Choroid plexus epithelial cell (primary cell): Measurements from ENCODE around the gene NOXO1.

Experiments
- DNase-seq: peaks from one replicate; pipeline ENCODE4 v3.0.0-alpha.2; 2010; ENCODE audit warnings: low read depth
- H3K4me3 ChIP-seq: 2 replicates; pipeline ENCODE4 v1.5.1; 2011; ENCODE audit warnings: low read depth, mild to moderate bottlenecking, control low read depth, low read length, moderate library complexity
- TF ChIP-seq, protein P1 (sequence below): conservative IDR thresholded peaks from 2 replicates; pipeline ENCODE4 v1.5.1; 2011; ENCODE audit warnings: low read depth, mild to moderate bottlenecking, control low read depth, inconsistent platforms, low read length, moderate library complexity

NOXO1 gene

DNA sequence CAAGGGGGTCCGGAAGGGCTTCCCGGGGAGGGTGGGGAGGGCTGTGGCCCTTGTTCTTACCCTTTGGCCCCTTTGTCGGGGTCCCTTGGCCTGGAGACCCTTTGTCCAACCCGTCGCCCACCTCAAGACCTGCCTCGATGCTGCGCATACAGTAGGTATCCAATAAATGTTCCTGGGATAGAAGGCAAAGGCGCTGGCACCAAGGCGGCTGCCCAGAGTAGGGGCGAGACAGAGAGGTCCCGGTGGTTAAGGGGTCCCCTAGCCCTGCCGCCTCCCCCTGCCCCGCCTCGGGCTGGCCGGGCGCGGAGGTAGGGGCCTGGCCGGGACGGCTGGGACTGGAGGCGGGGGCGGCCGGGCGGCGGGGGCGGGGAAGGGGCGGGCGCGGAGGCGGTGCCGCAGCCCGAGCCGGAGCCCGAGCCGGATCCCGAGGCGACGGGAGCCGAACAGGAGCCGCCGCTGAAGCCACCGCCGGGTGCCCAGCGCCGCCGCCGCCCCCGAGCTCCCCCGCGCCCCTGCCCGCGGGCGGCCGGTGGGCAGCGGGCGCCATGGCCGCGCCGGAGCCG is 45.3 kb upstream of the NOXO1 start, which contains the start of gene NHERF2:
Gene NHERF2, plus strand, starts transcription at position 442 of the 563 bp plus-strand sequence. Its CDS starts 104 bp downstream, at position 546.
- DNase-seq = no peak
- peak within 1 kb of the TSS; percentile 56 for H3K4me3 ChIP-seq
- TF ChIP-seq, protein P1, sequence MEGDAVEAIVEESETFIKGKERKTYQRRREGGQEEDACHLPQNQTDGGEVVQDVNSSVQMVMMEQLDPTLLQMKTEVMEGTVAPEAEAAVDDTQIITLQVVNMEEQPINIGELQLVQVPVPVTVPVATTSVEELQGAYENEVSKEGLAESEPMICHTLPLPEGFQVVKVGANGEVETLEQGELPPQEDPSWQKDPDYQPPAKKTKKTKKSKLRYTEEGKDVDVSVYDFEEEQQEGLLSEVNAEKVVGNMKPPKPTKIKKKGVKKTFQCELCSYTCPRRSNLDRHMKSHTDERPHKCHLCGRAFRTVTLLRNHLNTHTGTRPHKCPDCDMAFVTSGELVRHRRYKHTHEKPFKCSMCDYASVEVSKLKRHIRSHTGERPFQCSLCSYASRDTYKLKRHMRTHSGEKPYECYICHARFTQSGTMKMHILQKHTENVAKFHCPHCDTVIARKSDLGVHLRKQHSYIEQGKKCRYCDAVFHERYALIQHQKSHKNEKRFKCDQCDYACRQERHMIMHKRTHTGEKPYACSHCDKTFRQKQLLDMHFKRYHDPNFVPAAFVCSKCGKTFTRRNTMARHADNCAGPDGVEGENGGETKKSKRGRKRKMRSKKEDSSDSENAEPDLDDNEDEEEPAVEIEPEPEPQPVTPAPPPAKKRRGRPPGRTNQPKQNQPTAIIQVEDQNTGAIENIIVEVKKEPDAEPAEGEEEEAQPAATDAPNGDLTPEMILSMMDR = no peak

DNA sequence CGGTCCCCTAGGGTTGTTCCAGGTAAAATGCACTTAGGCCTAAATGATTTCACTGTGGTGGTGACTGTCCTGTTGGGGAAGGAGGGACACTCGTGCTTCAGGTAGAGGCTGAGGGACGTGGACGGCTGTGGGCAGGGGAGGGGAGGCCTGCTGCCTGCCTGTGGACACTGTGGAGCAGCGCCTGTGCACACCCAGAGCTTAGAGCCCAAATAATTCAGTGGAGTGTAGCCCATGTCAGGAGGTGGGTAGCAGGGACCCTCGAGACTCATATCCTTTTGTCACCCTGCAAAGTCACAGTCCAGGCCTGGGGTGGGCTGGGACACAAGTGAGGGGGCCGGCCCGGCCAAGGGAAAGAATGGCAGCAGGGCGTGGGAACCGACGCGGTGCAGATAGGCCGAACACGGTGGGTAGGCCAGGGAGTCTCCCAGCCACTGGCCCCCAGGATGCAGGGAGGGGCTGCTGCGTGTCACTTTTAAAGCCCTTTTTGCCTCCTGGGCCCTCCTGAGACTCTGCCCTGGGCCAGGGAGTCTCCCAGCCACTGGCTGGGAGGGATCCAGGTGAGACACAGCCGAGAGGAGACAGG is 44.7 kb upstream of the NOXO1 start:
- TF ChIP-seq, protein P1 = no peak
- no peak overlapping the region for H3K4me3 ChIP-seq
- no peak for DNase-seq

DNA sequence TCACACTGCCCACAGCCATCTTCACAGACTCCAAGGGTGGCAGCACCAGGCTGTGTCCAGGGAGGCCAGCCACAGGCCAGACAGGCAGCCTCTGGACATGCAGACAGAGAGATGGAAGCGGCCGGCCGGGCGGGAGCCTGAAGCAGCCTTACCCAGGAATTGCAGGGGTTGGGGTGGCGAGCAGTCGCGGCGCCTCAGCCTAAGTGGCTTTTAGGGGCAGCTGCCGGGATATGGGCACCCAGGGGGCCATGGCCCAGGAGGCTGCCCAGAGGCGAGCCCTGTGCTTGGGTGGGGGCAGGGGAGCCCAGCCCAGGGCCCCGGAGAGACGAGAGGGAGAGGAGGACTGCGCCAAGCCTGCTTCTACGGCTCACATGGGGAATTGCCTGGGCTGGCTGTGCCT is 44.0 kb upstream of the NOXO1 start:
- TF ChIP-seq, protein P1 = no peak
- H3K4me3 ChIP-seq = no peak overlapping the region
- no peak for DNase-seq

DNA sequence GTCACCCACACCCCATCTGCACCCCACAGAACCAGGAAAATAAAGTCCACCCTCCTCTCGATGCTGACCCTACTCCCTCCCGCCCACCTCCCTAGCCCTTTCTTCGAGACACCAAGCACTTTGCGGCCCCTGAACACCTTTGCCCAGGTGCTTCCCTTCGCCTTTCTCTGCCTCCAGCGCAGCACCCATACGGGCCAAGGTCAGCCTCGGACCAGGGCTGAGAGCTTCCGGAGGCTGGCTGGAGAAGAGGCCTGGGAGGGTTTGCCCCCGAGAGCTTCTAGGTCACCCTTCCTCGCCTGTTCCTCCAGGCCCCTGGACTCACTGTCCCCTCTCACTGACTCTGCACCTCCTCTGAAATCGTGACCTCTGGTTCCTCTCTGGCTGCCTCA is 42.8 kb upstream of the NOXO1 start:
- H3K4me3 ChIP-seq = no peak overlapping the region
- TF ChIP-seq, protein P1 = no peak
- no peak for DNase-seq

DNA sequence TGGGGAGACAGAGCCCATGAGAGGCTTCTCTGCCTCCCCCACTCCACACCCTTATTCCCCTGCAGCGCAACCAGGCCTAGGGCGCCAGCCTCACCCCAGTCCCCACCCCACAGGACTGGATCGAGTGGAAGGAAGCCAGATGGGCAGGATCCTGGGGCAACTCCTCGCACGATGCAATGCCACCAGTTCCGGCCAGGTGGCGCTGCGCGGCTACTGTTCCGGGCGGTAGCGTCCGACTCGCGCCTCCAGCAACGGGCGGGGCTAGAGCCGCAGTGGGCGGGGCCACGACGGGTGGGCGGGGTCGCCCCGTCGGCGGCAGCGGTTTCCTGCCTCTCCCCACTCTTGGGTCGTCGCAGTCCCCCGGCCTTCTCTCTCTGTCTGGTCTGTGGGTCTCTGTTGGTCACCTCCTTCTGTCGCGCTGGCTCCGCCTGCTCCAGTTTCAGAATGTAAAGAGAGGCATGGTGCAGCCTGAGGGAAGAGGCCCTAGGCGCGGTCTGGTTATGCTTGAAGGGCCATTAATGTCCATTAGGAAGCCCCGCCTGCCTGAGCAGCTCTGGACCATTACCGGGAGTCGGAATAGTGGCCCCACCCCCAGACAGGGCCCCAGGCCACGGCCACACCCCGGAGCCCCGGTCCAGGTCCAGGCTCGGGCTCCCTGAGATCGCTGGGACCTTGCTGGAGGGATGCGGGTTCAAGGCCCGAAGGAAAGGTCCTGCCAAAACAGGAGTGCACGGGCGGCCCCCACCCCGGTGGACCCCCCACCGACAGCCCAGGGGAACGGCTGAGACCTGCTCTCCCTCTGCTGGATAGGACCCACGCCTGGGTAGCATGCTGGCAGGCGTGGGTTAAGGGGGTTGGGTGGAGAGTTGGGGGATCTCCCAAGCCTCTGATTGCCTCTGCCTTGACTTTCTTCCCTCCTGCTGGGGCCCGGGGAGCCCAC is 42.1 kb upstream of the NOXO1 start:
- TF ChIP-seq, protein P1 = peak; percentile 86
- peak overlapping the region; percentile 57 for H3K4me3 ChIP-seq

DNA sequence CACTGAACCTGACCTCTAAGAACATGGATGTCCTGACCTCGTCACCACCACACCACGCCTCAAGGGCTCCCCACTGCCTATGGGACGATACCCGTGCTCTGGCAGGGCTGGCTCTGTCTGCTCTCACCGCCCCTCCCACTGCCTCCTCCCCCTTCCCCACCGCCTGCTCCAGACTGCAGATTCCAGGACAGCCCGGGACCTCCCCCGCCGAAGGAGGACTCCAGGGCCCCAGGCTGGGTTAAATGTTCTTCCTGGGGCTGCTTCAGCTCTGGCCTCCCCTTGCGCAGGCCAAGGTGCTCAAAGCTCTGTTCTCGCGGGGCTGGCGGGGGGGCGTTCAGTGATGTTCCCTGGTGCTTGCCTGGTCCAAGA is 41.4 kb upstream of the NOXO1 start:
- DNase-seq = peak; percentile 46
- TF ChIP-seq, protein P1 = no peak
- H3K4me3 ChIP-seq = peak overlapping the region; percentile 40

More for the DNA sequence above, 42.1 kb upstream of the NOXO1 start:
- DNase-seq = peak; percentile 87
